Sigmoid colon (tissue), 7 donors: ENCODE data around the gene FBLN2. TPM values are rescaled to one million over a fixed set of nuclear protein-coding genes. Genes with fewer than 3 reads are reported as not detected.

Experiments used
- DNase-seq: peaks from one replicate; pipeline ENCODE4 v3.0.0-alpha.2; 2019
- H3K27ac ChIP-seq, 4 donors: fragments of 200-600 bp; sonication (generic); one replicate each; pipeline ENCODE4 v1.5.1; 2016 to 2019; ENCODE audit warnings: mild to moderate bottlenecking in 1 of 4
- H3K27me3 ChIP-seq, 3 donors: fragments of 200-600 bp; sonication (generic); one replicate each; pipeline ENCODE4 v1.5.1; 2019; ENCODE audit warnings: mild to moderate bottlenecking in 1 of 3
- H3K36me3 ChIP-seq, 4 donors: fragments of 200-600 bp; sonication (generic); one replicate each; pipeline ENCODE4 v1.5.1; 2016 to 2019
- H3K4me1 ChIP-seq, 4 donors: fragments of 200-600 bp; sonication (generic); one replicate each; pipeline ENCODE4 v1.5.1; 2017 to 2019
- H3K4me3 ChIP-seq, 4 donors: fragments of 200-600 bp; sonication (generic); one replicate each; pipeline ENCODE4 v1.5.1; 2017 to 2019; ENCODE audit warnings: mild to moderate bottlenecking in 2 of 4, moderate library complexity in 1 of 4
- H3K9me3 ChIP-seq, 4 donors: fragments of 200-600 bp in 3 of 4; sonication (generic) in 3 of 4; one replicate each; pipeline versions ENCODE4 v1.5.1 to v1.6.1; 2013 to 2019
- EP300 ChIP-seq, 4 donors: sonication (generic); formaldehyde crosslinking; IDR thresholded peaks; one replicate each; pipeline ENCODE4 v1.6.1; 2017; ENCODE audit warnings: antibody characterized with exemption in 4 of 4
- POLR2A ChIP-seq, 2 donors: fragments of 450-650 bp; IDR thresholded peaks; one replicate each; pipeline ENCODE4 v1.6.1; 2016; ENCODE audit warnings: antibody characterized with exemption in 2 of 2, mild to moderate bottlenecking in 2 of 2, moderate library complexity in 2 of 2
- POLR2AphosphoS5 ChIP-seq, 4 donors: sonication (generic); formaldehyde crosslinking; IDR thresholded peaks; one replicate each; pipeline ENCODE4 v1.6.1; 2017; ENCODE audit warnings: antibody characterized with exemption in 4 of 4
- WGBS, 2 donors: extraction: QIAGEN DNeasy Blood & Tissue Kit; methylation state at CpG; one replicate each; pipeline ENCODE4 v1.1.7; 2013; 5-methylcytosine and 5-hydroxymethylcytosine counted together
- intact Hi-C: fragments of 100-400 bp; cut with DNase I; formaldehyde crosslinking; loops from one replicate; pipeline ENCODE4 v1.15.1; 2023
- polyA plus RNA-seq, 3 donors: library from polyadenylated mRNA; stranded (reverse); fragments of 200-250 nt; gene quantifications; one replicate each; pipeline ENCODE4 v1.2.3, GENCODE V29; 2013
- total RNA-seq, 4 donors: library from RNA; depleted of rRNA; stranded (reverse); fragments of >200 nt; gene quantifications; one replicate each; pipeline ENCODE4 v1.1.0, GENCODE V29; 2016
- TF ChIP-seq, protein P1 (sequence below), 4 experiments: fragments of 450-650 bp in 3 of 4; fragments of 200-600 bp in 1 of 4; IDR thresholded peaks; one replicate each; pipeline ENCODE4 v1.5.1; 2016 to 2019; ENCODE audit warnings: antibody characterized with exemption in 4 of 4, mild to moderate bottlenecking in 3 of 4, moderate library complexity in 2 of 4
- donor health status: healthy with polysubstance abuse.
- donor health status: Bipolar disorder and iron deficiency.
- donor health status: healthy.

Gene FBLN2
- total and polyA plus RNA-seq, 7 donors, result 1.2 to 134 (median 18.7) TPM

DNA sequence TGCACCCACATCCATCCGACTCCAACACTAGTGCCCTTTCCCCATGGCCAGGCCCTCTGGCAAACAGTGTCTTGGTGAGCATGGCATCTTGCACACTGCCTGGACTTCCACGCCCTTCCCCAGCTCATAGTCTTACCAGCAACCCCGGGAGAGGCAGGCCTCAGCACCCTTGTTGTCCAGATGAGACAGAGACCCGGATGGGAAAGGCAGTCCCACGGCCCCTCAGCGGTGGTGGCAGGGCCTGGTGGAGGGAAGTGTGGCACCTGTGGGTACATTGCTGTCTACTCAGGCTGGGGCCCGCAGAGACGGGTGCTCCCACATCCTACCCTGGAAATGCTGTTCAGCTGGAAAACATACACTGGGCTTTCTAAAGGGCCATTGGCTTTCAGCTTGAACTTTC, 40.4 kb upstream of the FBLN2 start:
- Histone ChIP-seq H3K27ac (no peak overlapping the region), H3K4me3 (no peak overlapping the region), H3K27me3 (no peaks in the 10 kb centered on the region), H3K9me3 (no peaks in the 10 kb centered on the region), H3K36me3 (peaks cover 0 to 6% (median 0%) of the 10 kb centered on the region in 4 donors), H3K4me1 (peaks cover 0 to 14% (median 10%) of the 10 kb centered on the region in 4 donors)
- 85 to 90% methylated on average over 8 of the region's 8 CpGs for WGBS, 2 donors
- intact Hi-C loops, result no loop called here
- TF ChIP-seq EP300 (IDR thresholded peaks at IDR 0.05) (no peak), POLR2A (IDR thresholded peaks at IDR 0.05) (no peak), POLR2AphosphoS5 (IDR thresholded peaks at IDR 0.05) (no peak)
- TF ChIP-seq, protein P1, sequence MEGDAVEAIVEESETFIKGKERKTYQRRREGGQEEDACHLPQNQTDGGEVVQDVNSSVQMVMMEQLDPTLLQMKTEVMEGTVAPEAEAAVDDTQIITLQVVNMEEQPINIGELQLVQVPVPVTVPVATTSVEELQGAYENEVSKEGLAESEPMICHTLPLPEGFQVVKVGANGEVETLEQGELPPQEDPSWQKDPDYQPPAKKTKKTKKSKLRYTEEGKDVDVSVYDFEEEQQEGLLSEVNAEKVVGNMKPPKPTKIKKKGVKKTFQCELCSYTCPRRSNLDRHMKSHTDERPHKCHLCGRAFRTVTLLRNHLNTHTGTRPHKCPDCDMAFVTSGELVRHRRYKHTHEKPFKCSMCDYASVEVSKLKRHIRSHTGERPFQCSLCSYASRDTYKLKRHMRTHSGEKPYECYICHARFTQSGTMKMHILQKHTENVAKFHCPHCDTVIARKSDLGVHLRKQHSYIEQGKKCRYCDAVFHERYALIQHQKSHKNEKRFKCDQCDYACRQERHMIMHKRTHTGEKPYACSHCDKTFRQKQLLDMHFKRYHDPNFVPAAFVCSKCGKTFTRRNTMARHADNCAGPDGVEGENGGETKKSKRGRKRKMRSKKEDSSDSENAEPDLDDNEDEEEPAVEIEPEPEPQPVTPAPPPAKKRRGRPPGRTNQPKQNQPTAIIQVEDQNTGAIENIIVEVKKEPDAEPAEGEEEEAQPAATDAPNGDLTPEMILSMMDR (IDR thresholded peaks at IDR 0.05), result no peak
- DNase-seq, result no peak

GRCh38 chr3:13509059-13509815, 39.7 kb upstream of the FBLN2 start:
- Histone ChIP-seq H3K4me1 (peaks cover 0 to 14% (median 12%) of the 10 kb centered on the region in 4 donors), H3K9me3 (no peaks in the 10 kb centered on the region), H3K36me3 (peaks cover 0 to 3% (median 0%) of the 10 kb centered on the region in 4 donors), H3K4me3 (no peak overlapping the region), H3K27me3 (no peaks in the 10 kb centered on the region), H3K27ac (no peak overlapping the region)
- intact Hi-C loops, result no loop called here
- no peak for DNase-seq
- 77 to 82% methylated on average over 15 of the region's 15 CpGs for WGBS, 2 donors
- TF ChIP-seq, protein P1 (IDR thresholded peaks at IDR 0.05), result no peak
- no peak for TF ChIP-seq POLR2A (IDR thresholded peaks at IDR 0.05)
- TF ChIP-seq EP300 (IDR thresholded peaks at IDR 0.05), result no peak
- no peak for TF ChIP-seq POLR2AphosphoS5 (IDR thresholded peaks at IDR 0.05)

DNA sequence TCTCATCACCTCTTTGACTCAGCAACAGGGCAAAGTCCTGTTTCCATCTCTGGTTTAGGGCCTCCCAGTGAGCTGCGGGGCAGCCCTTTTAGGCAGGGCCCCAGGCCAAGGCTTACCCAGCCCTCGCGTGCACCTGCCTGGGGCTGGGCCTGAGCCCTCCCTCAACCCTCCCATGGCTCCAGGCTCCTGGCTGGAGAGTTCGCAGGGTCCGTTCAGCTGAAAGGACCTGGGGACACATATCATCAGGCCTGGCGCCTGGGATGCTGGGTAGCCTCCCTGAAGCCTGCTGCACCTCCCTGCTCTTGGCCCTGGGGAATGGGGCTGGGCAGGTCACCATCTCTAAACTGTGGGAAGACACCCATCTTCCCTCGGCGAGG, 39.1 kb upstream of the FBLN2 start:
- WGBS, 2 donors, result 58 to 81% methylated on average over 8 of the region's 8 CpGs
- no peaks in the 10 kb centered on the region for H3K9me3 ChIP-seq
- TF ChIP-seq POLR2AphosphoS5 (IDR thresholded peaks at IDR 0.05) (no peak), POLR2A (IDR thresholded peaks at IDR 0.05) (no peak), EP300 (IDR thresholded peaks at IDR 0.05) (no peak)
- TF ChIP-seq, protein P1 (IDR thresholded peaks at IDR 0.05), result no peak
- intact Hi-C loops, result no loop called here
- no peaks in the 10 kb centered on the region for H3K27me3 ChIP-seq
- no peak for DNase-seq
- H3K4me3 ChIP-seq, result no peak overlapping the region
- no peak overlapping the region for H3K27ac ChIP-seq
- no peaks in the 10 kb centered on the region for H3K36me3 ChIP-seq
- peaks cover 0 to 14% (median 12%) of the 10 kb centered on the region in 4 donors for H3K4me1 ChIP-seq

- Histone ChIP-seq H3K27ac (no peak overlapping the region), H3K4me3 (no peak overlapping the region), H3K9me3 (no peaks in the 10 kb centered on the region), H3K36me3 (no peaks in the 10 kb centered on the region), H3K4me1 (peaks cover 0 to 11% (median 10%) of the 10 kb centered on the region in 4 donors), H3K27me3 (no peaks in the 10 kb centered on the region)
- no peak for DNase-seq
- TF ChIP-seq POLR2AphosphoS5 (IDR thresholded peaks at IDR 0.05) (no peak), EP300 (IDR thresholded peaks at IDR 0.05) (no peak), POLR2A (IDR thresholded peaks at IDR 0.05) (no peak)
- TF ChIP-seq, protein P1 (IDR thresholded peaks at IDR 0.05), result no peak
- intact Hi-C loops, result no loop called here
- WGBS, 2 donors, result 87 to 88% methylated on average over 7 of the region's 7 CpGs
Observed at GRCh38 chr3:13512451-13512850, 36.5 kb upstream of the FBLN2 start.
